GM21717 (cell line): Measurements from ENCODE around the gene SLC25A42.

Experiments used
- ATAC-seq: cut with Tn5 transposase; IDR thresholded peaks from one replicate; pipeline ENCODE4 v1.9.1; 2021; ENCODE audit warnings: mild to moderate bottlenecking, moderate library complexity; ENCODE audit not compliant: unreplicated experiment

Gene SLC25A42

DNA sequence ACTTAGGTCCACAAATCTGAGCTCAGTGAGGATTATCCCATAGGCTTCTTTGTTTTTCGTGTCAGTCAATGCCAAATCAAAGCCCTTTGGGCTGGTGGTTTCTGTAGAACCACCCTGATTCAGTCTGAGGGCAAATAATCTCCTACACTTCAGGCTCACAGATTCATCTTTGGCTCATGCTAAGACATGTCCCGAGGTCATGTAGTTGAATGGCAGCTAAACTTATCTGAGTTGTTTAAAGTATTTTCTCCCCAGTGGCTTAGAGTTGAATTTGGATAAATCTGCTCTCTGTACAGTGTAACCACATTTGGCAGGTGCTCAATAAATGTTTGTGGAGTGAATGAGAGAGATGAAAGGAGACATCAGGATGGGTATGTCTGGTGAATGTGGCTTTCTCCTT, 13.1 kb upstream of the SLC25A42 start:
- ATAC-seq, result no peak

DNA sequence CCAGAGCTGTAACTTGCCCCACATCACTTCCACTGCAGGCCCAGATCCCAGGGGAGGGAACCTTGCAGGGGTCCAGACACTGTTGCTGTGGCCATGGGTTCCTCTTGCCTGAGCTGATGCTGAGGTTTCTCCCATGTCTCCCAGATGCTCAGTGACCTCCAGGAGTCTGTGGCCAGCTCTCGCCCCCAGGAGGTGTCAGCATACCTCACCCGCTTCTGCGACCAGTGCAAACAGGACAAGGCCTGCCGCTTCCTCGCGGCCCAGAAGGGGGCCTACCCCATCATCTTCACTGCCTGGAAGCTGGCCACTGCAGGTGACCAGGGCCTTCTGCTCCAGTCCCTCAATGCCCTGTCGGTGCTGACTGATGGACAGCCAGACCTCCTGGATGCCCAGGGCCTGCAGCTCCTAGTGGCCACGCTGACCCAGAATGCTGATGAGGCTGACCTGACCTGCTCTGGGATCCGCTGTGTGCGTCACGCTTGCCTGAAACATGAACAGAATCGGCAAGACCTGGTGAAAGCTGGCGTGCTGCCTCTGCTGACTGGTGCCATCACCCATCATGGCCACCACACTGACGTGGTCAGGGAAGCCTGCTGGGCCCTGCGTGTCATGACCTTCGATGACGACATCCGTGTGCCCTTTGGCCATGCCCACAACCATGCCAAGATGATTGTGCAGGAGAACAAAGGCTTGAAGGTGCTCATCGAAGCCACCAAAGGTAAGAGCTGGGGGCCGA, 12.1 kb upstream of the SLC25A42 start:
- ATAC-seq, result no peak

DNA sequence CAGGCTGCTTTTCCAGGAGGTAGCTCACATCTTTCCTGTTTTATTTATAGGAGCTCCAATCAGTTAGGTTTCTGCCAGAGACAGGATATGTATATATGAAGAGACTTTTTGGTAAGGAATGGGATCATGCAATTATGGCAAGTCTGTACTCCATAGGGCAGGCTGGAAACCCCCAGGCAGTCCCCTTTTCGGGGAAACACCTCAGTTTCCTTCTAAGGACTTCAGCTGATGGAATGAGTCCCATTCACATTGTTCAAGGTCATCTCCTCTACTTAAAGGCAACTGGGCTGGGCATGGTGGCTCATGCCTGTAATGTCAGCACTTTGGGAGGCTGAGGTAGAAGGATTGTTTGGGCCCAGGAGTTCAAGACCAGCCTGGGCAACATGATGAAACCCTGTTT, 10.9 kb upstream of the SLC25A42 start:
- ATAC-seq, result no peak

DNA sequence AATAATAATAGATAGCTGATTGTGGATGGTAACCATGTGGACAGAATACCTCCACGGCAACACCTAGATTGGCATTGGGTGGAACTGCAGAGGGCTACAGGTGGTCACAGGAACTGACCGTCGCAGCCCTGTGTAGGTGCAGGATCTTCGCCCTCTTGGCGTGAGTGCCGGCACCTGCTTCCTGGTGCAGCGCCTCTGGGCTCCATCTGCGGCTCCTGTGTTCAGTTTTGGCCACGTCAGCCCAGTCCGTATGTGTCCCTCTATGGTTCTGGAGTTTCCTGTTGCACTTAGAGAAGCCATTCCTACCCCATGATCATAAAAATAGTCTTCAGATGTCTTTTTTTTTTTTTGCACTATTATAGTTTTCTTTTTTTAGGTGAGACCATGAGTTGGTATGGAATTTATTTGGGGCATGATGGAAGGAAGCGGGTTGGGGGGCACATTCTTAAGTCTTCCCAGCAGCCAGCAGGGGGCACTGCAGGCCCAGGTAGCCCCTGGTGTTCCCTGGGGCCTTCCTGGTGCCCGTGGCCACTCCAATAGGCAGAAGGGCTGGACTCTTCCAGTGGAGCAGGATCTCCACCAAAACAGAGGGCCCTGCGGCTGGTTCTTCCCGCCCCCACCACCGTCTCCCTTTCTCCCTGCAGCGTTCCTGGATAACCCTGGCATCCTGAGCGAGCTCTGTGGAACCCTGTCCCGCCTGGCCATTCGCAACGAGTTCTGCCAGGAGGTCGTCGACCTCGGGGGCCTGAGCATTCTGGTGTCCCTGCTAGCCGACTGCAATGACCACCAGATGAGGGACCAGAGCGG, 10.1 kb upstream of the SLC25A42 start:
- no peak for ATAC-seq

DNA sequence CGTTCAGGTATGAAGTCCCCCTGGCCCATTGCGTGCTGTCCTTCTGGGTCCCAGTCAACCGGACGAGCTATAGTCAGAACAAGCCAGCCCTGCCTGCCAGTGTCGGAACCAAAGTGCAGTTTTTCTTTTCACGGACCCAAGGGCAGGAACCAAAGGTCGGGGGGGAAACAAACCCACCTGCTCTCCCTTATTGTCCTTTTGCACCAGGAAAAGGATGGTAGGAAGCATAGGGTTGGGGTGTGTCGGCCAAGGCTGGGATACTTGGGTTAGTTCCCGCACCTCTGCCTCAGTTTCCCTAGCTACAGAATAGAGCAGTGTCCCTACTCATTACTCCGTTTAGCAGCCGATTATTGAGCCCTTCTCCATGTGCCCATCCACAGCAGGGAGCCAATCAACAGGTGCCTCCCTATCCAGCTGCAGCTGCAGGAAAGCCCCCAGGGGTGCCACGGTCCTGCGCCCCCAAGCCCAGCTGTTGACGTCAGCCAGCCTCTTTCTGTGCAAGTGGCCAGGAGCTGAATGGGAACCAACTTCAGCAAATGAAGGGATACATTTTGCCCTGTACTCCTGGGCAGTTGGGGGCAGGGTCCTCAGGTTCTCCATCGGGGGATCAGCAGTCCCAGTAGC, 9.4 kb upstream of the SLC25A42 start:
- ATAC-seq, result no peak

DNA sequence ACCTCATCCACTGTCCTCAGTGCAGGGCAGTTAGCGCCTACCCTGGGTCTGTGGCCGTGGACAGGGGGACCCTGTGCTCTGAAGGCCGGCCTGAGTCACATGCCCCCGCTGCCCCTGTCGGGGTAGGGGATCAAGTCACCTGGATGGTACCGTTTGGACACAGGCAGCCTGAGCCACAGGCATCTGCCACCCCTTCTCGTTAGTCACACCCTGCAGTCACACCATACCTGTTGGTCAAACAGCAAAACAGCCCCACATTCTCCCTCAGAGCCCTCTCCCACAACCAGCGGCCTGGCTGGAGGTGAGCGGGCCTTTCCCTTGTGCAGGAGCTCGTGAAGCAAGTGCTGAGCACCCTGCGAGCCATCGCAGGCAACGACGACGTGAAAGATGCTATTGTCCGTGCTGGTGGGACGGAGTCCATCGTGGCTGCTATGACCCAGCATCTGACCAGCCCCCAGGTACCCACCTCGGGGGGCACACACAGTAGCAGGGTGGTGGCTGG, 8.8 kb upstream of the SLC25A42 start:
- no peak for ATAC-seq

DNA sequence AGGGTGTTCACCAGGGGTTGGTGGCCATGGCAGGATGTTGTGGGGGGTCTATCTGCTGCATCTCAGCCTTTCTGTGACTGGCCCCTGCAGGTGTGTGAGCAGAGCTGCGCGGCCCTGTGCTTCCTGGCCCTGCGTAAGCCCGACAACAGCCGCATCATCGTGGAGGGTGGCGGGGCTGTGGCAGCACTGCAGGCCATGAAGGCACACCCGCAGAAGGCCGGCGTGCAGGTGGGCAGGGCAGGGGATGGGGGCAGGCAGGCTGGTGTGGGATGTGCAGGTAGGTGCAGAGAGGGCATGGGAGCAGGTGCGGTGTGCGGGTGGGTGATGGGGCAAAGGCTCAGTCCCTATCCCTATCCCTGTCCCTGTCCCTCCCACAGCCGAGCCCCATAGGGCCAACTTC, 8.1 kb upstream of the SLC25A42 start:
- no peak for ATAC-seq

DNA sequence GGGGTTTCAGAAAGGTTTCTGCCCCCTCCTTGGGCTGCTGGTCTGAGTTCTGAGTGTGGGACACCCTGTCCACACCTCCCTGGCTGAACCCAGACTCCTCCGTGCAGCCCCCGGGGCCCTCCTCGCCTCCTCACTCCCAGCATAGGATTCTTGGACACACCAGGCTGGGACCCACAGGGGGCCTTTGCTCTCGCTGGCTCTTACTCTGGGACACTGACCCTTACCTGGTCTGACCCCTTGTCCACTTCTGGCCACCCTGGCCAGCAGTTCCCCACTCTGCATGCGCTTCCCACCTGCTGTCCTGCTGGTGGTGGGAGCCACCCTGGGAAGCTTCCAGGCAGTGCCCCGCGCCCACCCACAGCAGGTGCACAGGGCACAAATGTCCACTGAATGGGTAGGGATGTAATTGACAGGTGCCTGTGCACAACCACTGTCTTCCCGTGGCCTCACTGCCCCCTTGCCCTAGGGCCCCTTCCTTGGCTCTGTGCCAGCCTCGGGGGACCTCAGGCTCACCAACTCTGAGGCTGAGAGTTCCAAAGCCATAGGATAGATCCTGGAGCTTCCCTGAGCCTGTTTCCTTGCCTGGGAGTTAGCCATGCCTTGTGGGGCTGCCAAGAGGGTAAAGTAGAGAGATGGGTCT, 7.0 kb upstream of the SLC25A42 start:
- no peak for ATAC-seq

DNA sequence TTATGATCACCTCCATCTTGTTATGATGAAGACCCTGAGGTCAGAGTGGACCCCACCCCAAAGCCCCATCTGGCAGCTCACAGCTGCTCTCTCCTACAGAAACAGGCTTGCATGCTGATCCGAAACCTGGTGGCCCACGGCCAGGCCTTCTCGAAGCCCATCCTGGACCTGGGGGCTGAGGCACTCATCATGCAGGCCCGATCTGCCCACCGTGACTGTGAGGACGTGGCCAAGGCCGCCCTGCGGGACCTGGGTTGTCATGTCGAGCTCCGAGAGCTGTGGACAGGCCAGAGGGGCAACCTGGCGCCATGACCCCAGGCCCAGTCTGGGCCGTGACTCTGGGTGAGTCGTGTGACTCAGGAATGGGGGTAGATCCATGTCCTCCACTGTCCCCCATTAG, 6.5 kb upstream of the SLC25A42 start:
- ATAC-seq, result no peak

DNA sequence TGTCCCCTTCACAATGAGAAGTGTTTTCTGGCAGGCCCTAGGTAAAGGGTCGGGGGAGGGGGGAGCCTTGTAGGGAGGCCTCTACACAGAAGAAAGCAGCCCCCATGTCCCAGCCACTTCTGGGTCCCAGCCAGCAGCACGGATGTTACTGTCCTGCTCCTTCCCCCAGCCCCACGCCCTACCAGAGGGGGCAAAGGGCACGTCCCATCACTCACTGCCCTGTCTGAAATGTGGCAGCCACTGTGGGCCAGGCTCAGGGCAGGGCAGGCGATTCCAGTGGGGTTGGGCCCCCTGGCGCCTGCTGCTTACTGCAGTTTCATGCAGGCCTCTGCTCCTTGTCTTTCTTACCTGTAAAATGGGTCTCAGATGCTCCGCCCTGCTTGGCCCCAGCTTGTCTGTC, 6.1 kb upstream of the SLC25A42 start:
- no peak for ATAC-seq

DNA sequence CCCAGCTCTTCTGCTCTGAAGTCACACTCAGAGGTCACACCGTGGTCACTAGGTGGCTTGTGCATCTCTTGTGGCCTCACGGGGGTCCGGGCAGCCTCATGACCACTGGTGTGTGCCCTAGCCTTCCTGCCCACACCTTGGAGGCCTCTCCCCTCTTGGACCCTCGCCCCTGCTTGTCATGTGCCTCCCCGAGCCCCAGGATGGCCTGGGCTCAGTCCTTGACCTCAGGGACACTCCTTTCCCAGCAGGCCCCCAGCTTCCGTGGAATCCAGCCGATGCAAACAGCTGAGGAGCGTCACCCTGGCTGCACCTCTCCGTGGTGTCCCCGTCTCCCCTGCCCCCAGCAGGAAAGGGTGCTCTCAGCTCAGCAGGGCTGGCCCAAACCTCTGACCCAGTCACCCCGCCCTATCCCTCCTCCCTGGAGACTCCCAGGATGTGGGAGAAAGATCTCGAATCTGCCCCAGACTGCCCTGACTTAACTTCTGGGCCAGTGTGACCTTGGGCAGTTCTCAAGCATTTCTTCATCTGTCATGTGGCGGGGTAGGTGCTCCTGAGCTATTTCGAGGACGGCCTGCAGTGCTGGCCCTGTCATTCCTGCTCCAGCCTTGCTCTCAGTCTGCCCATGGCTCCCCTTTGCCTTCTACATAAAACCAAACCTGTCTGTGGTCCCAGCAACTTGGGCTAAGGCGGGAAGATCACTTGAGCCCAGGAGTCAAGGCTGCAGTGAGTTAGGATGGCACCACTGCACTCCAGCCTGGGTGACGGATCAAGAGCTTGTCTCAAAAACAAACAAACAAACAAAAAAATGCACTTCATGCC, 4.6 kb upstream of the SLC25A42 start:
- no peak for ATAC-seq

DNA sequence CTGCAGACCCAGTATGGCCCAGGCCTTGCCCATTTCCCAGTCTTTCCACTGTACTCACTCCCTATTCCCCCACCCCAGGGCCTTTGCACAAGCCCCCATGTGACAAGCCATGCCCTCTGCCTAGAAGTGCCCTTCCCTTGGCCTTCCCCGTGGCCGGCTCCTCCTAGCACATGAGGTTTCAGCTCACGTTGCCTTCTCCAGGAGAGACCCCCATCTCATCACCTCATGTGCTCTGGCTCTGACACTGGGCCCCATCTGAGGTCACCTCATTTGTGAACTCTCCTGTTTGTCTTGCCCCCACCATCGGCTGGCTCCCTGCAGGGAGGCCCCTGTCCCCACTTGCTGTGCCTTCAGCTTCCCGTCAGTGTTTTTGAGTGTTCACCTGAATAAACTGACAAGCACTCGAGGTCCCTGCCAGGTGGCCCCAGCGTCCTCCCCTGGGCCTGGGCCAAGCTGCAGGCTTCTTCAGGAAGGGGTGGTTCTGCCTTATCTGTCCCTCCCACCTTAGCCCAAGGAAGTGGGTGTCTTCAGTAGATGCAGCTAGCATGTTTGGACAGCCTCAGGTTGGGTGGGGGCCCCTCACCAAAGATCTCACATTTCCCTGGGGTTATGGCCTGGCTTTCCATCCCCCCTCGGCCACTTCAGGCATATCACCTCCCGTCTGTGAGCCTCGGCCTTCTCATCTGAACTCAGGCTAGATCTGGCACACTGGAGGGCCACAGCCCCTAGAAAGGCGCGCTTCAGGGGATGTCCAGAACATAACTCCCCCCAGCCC, 3.8 kb upstream of the SLC25A42 start:
- ATAC-seq, result no peak

DNA sequence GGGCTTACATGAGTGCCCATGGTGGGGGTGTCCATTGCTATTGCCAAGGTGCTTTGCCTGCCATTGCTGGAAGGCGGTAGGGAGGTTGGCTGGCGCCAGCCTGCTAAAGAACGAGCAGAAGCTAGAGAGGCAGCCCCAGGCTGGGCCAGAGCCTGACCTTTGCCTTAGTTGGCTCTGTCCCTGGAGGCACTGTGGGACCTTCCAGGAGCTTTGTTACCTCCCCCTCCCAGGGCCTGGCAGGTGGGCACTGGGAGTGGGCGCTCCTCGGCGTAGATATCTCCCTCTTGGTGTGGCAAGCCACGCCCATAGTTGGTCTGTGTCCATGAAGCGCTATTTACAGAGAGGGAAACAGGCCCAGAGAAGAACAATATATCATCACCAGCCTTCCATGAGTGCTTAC, 2.3 kb upstream of the SLC25A42 start:
- no peak for ATAC-seq

DNA sequence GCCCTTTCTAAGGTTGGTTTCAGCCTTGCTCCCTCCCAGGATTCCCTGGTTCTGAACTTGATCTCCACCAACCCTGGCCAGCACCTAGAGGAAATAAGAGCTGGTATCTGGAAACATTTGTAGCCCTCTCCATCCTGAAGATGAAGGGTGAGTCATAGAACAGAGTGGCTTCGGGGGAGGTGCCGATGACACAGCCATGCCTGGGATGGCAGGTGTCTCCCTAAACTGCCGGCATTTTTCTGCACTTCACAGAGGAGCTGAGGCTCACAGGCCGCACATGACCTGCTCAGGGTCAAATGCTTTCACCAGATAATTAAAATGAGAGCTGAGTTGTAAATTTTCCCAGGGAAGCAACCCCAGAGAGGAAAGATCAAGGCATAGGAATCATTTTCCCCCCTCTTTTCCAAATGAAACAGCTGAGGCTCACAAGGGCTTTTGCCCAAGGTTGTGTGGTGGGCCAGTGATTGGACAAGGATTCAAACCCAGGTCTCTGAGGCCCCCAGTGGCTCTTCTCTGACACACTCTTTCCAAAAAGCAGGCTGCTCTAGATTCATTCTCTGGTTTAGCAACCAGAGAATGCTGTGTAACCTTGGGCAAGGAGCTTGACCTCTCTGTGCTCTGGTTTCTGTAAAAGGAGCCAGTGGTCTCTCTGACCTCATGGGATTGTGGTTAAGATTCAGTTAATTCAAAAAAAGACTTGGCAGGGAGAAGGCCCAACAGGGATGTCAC, 1.2 kb upstream of the SLC25A42 start:
- no peak for ATAC-seq

DNA sequence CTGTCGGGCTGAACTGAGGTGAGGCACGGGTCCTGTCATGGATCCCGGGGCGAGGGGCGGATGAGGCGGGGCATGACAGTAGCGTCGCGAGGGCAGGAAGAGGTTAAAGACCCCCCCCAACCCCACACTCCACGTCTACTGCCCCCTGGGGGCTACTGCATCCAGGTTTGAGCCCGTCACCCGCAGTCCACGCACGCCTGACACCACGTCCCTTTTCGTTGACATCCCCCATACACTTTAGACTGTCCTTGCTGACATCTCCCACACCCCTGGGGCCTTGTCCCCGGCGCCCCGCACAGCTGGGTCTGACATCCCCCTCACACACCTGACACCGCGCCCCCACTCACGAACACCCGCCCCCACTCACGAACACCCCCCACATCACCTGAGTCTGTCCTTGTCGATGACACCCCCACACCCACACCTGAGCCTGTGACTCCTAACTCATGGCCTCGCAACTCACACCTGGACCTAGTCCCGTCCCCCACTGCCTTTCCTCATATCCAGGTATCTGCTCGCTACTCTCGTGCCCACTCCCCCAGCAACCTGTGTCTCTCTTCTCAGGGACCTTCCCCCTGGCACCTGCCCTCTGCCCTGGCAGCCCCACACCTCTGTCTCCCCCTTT, 416 bp downstream of the SLC25A42 start:
- ATAC-seq, result peak; percentile 0

DNA sequence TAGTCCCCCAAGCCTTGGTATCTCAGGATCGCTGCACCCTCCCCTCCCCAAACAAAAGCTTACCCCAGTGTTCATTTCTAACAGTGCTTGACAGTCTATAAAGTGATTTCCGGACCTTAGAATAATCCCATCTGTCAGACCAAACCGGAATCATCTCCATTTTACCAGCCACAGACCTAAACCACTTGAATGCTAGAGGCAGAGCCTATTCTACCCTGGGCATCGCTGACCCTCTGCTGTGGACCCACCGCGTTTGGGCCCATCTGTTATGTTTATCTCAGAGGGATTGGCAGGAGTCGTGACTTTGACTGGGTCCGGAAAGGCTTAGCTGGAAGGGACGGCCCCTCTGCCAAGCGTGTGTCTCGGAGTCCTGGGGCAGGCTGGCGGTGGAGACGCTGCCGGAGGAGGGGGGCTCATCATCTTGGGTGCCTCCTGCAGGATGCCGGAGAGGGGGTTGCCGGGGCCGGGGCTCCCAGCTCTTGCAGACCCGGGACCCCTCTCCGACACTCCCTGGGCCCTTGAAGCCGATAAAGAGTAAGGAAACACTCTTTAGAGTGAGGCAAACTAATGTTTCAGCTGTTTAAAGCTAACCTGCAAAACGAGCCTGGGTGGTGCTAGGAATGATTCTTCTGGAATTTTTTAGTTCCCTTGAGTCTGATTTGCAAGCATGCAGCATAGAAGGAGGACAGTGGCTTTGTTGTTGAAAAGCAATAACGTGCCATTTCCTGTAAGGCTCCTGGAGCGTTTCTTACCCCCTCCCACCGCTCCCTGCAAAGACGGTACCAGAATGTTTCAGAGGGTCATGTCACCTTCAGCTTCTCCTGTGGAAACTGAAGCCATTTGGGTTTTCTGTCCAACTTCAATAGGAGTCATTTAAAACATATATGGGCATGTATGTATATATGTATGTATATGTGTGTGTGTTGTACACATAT, 1.3 kb downstream of the SLC25A42 start:
- no peak for ATAC-seq

DNA sequence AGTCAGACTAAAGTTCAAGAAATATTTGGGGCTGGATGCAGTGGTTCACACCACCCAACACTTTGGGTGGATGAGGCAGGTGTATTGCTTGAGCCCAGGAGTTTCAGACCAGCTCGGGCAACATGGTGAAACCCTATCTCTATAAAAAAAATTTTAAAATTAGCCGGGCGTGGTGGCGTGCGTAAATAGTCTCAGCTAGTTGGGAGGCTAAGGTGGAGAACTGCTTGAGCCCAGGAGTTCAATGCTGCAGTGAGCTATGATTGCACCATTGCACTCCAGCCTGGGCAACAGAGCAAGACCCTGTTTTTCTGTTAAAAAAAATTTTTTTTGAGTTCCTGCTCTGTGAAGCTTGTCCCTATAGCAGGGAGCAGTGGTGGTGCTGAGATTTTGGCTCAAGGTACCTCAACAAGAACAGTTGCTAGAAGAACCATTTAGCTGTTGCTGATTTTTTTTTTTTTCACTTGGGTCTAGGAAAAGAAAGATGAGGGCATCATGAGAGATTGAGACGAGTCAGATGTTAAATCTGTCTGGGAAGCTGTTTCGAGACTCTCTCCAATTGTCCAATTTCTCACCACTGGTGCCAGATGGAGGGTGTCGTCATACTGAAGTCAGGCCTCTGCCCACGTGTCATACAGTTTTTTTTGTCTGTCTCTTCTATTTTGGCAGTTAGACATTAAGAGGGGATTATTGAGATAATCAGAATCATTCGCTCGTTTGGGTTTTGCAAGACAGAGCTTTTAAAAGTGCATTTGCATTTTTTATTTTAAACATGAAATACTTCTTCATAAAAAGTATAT, 3.7 kb downstream of the SLC25A42 start:
- no peak for ATAC-seq
